Measurements from ENCODE around the gene PRKAG2. TPM values are rescaled to one million over a fixed set of nuclear protein-coding genes. Genes with fewer than 3 reads are reported as not detected.

The PRKAG2 gene
- total RNA-seq, 2 donors from 2014 or later: 38.3 to 78.5 TPM

GRCh38 chr7:151813445-151813844 lies 63.5 kb downstream of the PRKAG2 start:
- TF ChIP-seq, protein P1, sequence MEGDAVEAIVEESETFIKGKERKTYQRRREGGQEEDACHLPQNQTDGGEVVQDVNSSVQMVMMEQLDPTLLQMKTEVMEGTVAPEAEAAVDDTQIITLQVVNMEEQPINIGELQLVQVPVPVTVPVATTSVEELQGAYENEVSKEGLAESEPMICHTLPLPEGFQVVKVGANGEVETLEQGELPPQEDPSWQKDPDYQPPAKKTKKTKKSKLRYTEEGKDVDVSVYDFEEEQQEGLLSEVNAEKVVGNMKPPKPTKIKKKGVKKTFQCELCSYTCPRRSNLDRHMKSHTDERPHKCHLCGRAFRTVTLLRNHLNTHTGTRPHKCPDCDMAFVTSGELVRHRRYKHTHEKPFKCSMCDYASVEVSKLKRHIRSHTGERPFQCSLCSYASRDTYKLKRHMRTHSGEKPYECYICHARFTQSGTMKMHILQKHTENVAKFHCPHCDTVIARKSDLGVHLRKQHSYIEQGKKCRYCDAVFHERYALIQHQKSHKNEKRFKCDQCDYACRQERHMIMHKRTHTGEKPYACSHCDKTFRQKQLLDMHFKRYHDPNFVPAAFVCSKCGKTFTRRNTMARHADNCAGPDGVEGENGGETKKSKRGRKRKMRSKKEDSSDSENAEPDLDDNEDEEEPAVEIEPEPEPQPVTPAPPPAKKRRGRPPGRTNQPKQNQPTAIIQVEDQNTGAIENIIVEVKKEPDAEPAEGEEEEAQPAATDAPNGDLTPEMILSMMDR (IDR thresholded peaks at IDR 0.05): no peak
- peaks cover 0 to 8% of the 10 kb centered on the region in 2 donors for H3K4me1 ChIP-seq (ENCODE audit: control insufficient read depth in 1 of 2, low read depth in 2 of 2)
- H3K4me3 ChIP-seq: no peak overlapping the region
- no peak overlapping the region for H3K27ac ChIP-seq
- no peak for DNase-seq (ENCODE audit: low spot score)
- H3K27me3 ChIP-seq (replicated peaks; ENCODE audit: insufficient read depth): no peaks in the 10 kb centered on the region
- H3K9me3 ChIP-seq: no peaks in the 10 kb centered on the region
- H3K36me3 ChIP-seq: no peaks in the 10 kb centered on the region
- ATAC-seq (ENCODE audit: insufficient number of reproducible peaks, low FRiP score, low read depth): no peak

GRCh38 chr7:151812967-151813366 lies 63.9 kb downstream of the PRKAG2 start:
- no peak for ATAC-seq (ENCODE audit: insufficient number of reproducible peaks, low FRiP score, low read depth)
- H3K4me3 ChIP-seq: no peak overlapping the region
- H3K27ac ChIP-seq: no peak overlapping the region
- H3K9me3 ChIP-seq: no peaks in the 10 kb centered on the region
- peaks cover 0 to 8% of the 10 kb centered on the region in 2 donors for H3K4me1 ChIP-seq (ENCODE audit: control insufficient read depth in 1 of 2, low read depth in 2 of 2)
- H3K36me3 ChIP-seq: no peaks in the 10 kb centered on the region
- DNase-seq (ENCODE audit: low spot score): no peak
- TF ChIP-seq, protein P1 (IDR thresholded peaks at IDR 0.05): no peak
- H3K27me3 ChIP-seq (replicated peaks; ENCODE audit: insufficient read depth): no peaks in the 10 kb centered on the region

DNA sequence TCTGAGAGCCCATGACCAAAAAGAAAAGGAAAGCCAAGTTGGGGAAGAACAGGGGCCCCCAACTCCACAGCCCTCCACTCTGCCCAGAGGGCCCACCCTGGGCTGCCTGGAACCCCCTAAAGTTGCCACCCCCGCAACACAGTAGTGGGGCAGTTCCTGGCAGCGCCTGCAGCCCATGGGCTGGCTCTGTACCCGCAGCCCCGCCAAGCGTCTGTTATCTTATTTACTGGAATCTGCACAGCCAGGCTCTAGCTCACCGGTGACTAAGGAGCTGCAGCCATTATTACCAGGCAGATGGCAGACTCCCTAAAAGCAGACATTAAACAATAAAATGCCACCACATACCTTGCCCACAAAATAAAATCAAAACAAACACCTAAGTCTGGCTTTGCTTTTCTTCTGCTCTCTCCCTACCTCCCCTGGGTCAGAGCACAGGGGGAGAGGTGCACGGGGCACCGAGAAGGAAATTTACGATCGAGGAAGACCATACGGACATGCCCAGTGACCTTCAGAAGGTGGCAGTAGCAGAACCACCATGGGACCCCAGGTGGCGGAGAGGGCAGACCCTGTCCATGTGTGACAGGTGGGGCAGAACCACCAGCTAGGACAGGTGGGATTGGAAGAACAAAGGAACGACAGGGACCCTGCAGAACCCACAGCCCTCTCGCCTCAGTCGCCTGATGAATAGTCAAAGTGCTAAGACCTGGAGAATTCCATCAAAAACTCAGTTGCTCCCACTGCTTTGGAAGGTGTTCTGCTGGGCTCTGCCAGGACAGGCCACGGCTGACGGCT lies 66.3 kb downstream of the PRKAG2 start:
- H3K9me3 ChIP-seq: no peaks in the 10 kb centered on the region
- no peaks in the 10 kb centered on the region for H3K27me3 ChIP-seq (replicated peaks; ENCODE audit: insufficient read depth)
- no peak overlapping the region for H3K4me3 ChIP-seq
- DNase-seq (ENCODE audit: low spot score) (no peak), ATAC-seq (ENCODE audit: insufficient number of reproducible peaks, low FRiP score, low read depth) (no peak)
- H3K27ac ChIP-seq: no peak overlapping the region
- TF ChIP-seq, protein P1 (IDR thresholded peaks at IDR 0.05): no peak
- no peaks in the 10 kb centered on the region for H3K36me3 ChIP-seq
- H3K4me1 ChIP-seq (ENCODE audit: control insufficient read depth in 1 of 2, low read depth in 2 of 2): no peaks in the 10 kb centered on the region

GRCh38 chr7:151809864-151810170 lies 67.1 kb downstream of the PRKAG2 start:
- Histone ChIP-seq H3K27ac (no peak overlapping the region), H3K27me3 (replicated peaks; ENCODE audit: insufficient read depth) (no peaks in the 10 kb centered on the region), H3K9me3 (no peaks in the 10 kb centered on the region), H3K4me3 (no peak overlapping the region), H3K4me1 (ENCODE audit: control insufficient read depth in 1 of 2, low read depth in 2 of 2) (no peaks in the 10 kb centered on the region), H3K36me3 (no peaks in the 10 kb centered on the region)
- DNase-seq (ENCODE audit: low spot score): no peak
- ATAC-seq (ENCODE audit: insufficient number of reproducible peaks, low FRiP score, low read depth): no peak
- TF ChIP-seq, protein P1 (IDR thresholded peaks at IDR 0.05): no peak

GRCh38 chr7:151809146-151809863 lies 67.6 kb downstream of the PRKAG2 start:
- TF ChIP-seq, protein P1 (IDR thresholded peaks at IDR 0.05): no peak
- DNase-seq (ENCODE audit: low spot score) (no peak), ATAC-seq (ENCODE audit: insufficient number of reproducible peaks, low FRiP score, low read depth) (no peak)
- Histone ChIP-seq H3K4me1 (ENCODE audit: control insufficient read depth in 1 of 2, low read depth in 2 of 2) (no peaks in the 10 kb centered on the region), H3K36me3 (no peaks in the 10 kb centered on the region), H3K4me3 (no peak overlapping the region), H3K27ac (no peak overlapping the region), H3K9me3 (no peaks in the 10 kb centered on the region), H3K27me3 (replicated peaks; ENCODE audit: insufficient read depth) (no peaks in the 10 kb centered on the region)
